GM12872 (cell line): ENCODE measurements around the gene SYT17.

Source experiments
- CTCF ChIP-seq: IDR thresholded peaks from 3 replicates; pipeline ENCODE4 v1.5.1; 2011; ENCODE audit warnings: low read depth, mild to moderate bottlenecking, low read length, moderate library complexity; ENCODE audit not compliant: insufficient read depth

The SYT17 gene

GRCh38 chr16:19142939-19143598 lies 25.0 kb upstream of the SYT17 start:
- no peak for TF ChIP-seq CTCF

GRCh38 chr16:19143599-19143956 lies 24.5 kb upstream of the SYT17 start:
- no peak for TF ChIP-seq CTCF

GRCh38 chr16:19145010-19145409 lies 23.0 kb upstream of the SYT17 start:
- no peak for TF ChIP-seq CTCF

- TF ChIP-seq CTCF, result no peak
Measured at GRCh38 chr16:19147126-19147525, 20.9 kb upstream of the SYT17 start.

GRCh38 chr16:19147627-19148026 lies 20.4 kb upstream of the SYT17 start:
- TF ChIP-seq CTCF, result no peak

- no peak for TF ChIP-seq CTCF
Measured at GRCh38 chr16:19148189-19148588, 19.9 kb upstream of the SYT17 start.

- no peak for TF ChIP-seq CTCF
Measured at GRCh38 chr16:19151310-19151709, 16.7 kb upstream of the SYT17 start.
